WTC11 (cell line): ENCODE data around the gene OR6B2.

Experiments
- GTF2I ChIP-seq: fragments of 250-450 bp; sonication (Bioruptor Pico); conservative IDR thresholded peaks from 2 replicates; pipeline ENCODE4 v1.4.0; 2021; ENCODE audit warnings: mild to moderate bottlenecking
- JUN ChIP-seq: sonication (generic); formaldehyde crosslinking; IDR thresholded peaks from 2 replicates; pipeline ENCODE4 v1.8.0; 2023; ENCODE audit warnings: mild to moderate bottlenecking, missing genetic modification reagents
- MXD4 ChIP-seq: fragments of 250-450 bp; sonication (Bioruptor Pico); IDR thresholded peaks from 2 replicates; pipeline ENCODE4 v1.8.0; 2021; ENCODE audit warnings: mild to moderate bottlenecking, moderate library complexity, borderline replicate concordance
- MYBL2 ChIP-seq: sonication (generic); formaldehyde crosslinking; IDR thresholded peaks from 2 replicates; pipeline ENCODE4 v1.8.1; 2023; ENCODE audit warnings: mild to moderate bottlenecking, moderate library complexity, missing genetic modification reagents
- RORB ChIP-seq: fragments of 250-450 bp; sonication (Bioruptor Pico); IDR thresholded peaks from 2 replicates; pipeline ENCODE4 v1.9.0; 2021; ENCODE audit warnings: mild to moderate bottlenecking
- SMAD4 ChIP-seq: sonication (generic); formaldehyde crosslinking; IDR thresholded peaks from 2 replicates; pipeline ENCODE4 v1.8.0; 2022; ENCODE audit warnings: mild to moderate bottlenecking, missing genetic modification reagents
- ZNF232 ChIP-seq: sonication (generic); formaldehyde crosslinking; IDR thresholded peaks from 2 replicates; pipeline ENCODE4 v1.8.0; 2022; ENCODE audit warnings: mild to moderate bottlenecking, missing genetic modification reagents
- TF ChIP-seq, protein P1 (sequence below): fragments of 200-600 bp; IDR thresholded peaks from 2 replicates; pipeline ENCODE4 v1.8.0; 2022; ENCODE audit warnings: antibody characterized with exemption
- TF ChIP-seq, protein P2 (sequence below): sonication (generic); formaldehyde crosslinking; IDR thresholded peaks from 2 replicates; pipeline ENCODE4 v1.8.1; 2023; ENCODE audit warnings: mild to moderate bottlenecking, missing genetic modification reagents, moderate library complexity
- TF ChIP-seq, protein P3 (sequence below): sonication (generic); formaldehyde crosslinking; IDR thresholded peaks from 2 replicates; pipeline ENCODE4 v1.8.0; 2022; ENCODE audit warnings: mild to moderate bottlenecking, missing genetic modification reagents

DNA sequence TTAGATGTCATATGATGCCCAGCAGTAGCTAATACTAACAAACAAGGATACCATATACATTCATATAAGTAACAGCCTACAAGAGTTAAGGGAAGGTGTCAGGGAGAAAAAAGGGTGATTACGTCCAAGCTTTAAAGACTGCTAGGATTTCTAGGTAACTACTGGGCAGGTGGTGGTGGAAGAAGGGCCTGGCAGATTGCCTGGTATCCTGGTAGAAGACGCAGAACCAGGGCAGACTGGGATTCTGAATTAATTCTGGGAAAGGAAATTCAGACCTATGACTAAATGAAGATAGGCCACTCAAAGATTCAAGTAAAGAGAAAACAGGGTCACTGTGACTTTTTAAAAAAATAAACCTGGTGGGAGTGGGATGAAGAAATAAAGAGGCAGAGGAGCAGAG lies 36.9 kb downstream of the OR6B2 start:
- TF ChIP-seq, protein P1, sequence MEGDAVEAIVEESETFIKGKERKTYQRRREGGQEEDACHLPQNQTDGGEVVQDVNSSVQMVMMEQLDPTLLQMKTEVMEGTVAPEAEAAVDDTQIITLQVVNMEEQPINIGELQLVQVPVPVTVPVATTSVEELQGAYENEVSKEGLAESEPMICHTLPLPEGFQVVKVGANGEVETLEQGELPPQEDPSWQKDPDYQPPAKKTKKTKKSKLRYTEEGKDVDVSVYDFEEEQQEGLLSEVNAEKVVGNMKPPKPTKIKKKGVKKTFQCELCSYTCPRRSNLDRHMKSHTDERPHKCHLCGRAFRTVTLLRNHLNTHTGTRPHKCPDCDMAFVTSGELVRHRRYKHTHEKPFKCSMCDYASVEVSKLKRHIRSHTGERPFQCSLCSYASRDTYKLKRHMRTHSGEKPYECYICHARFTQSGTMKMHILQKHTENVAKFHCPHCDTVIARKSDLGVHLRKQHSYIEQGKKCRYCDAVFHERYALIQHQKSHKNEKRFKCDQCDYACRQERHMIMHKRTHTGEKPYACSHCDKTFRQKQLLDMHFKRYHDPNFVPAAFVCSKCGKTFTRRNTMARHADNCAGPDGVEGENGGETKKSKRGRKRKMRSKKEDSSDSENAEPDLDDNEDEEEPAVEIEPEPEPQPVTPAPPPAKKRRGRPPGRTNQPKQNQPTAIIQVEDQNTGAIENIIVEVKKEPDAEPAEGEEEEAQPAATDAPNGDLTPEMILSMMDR = no peak
- TF ChIP-seq MYBL2 = no peak
- TF ChIP-seq SMAD4 (CRISPR knock-in tag) = no peak
- no peak for TF ChIP-seq RORB
- TF ChIP-seq, protein P2, sequence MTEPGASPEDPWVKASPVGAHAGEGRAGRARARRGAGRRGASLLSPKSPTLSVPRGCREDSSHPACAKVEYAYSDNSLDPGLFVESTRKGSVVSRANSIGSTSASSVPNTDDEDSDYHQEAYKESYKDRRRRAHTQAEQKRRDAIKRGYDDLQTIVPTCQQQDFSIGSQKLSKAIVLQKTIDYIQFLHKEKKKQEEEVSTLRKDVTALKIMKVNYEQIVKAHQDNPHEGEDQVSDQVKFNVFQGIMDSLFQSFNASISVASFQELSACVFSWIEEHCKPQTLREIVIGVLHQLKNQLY (CRISPR knock-in tag) = no peak
- TF ChIP-seq MXD4 (CRISPR knock-in tag) = no peak
- TF ChIP-seq GTF2I (CRISPR knock-in tag) = no peak
- TF ChIP-seq, protein P3, sequence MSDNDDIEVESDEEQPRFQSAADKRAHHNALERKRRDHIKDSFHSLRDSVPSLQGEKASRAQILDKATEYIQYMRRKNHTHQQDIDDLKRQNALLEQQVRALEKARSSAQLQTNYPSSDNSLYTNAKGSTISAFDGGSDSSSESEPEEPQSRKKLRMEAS (CRISPR knock-in tag) = no peak
- TF ChIP-seq JUN (CRISPR knock-in tag) = no peak
- no peak for TF ChIP-seq ZNF232 (CRISPR knock-in tag)
